Inflammatory macrophage treated with lipopolysaccharide for 1 hour (primary cell): ENCODE results near the gene TAS2R20.

Experiments
- DNase-seq, 2 donors: peaks; one replicate each; pipeline ENCODE4 v3.0.0-alpha.2; 2020 to 2022

TAS2R20 gene

DNA sequence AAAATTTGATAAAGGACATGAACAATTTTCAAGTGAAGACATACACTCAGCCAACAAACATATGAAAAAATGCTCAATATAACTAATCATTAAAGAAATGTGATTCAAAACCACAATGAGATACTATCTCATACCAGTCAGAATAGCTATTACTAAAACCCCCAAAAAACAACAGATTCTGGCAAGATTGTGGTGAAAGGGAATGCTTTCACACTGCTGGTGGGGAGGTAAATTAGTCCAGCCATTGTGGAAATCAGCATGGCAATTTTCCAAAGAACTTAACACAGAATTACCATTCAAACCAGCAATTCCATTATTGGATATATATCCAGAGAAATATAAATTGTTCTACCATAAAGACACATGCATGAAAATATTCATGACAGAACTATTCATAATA, 40.4 kb downstream of the TAS2R20 start:
- no peak for DNase-seq

DNA sequence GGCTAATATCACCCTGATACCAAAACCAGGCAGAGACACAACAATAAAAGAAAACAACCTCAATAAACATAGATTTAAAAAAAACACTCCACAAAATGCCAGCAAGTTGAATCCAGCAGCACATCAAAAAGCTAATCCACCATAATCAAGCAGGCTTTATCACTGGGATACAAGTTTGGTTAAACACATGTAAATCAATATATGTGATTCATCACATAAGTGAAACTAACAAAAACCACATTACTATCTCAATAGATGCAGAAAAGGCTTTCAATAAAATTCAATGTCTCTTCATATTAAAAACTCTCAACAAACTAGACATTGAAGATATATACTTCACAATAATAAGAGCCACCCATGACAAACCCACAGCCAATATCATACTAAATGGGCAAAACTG, 42.0 kb downstream of the TAS2R20 start:
- no peak for DNase-seq

DNA sequence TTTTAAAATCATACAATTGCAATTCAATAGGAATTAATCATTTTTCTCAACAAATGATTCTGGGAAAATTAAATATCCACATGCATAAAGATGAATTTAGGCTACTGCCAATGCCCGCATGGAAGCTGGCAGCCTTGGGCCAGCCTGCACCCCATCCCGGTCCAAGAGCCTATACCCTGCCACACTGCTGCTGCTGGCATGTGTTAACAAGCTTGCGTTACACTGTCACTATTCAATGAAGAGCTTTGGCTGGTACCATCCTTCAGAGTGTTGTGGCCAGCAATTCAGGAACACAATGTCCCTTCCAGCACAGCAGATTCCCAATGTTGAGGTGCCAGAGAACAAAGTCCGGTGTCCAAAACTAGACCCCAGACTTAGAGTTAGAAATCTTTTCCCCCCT, 45.5 kb downstream of the TAS2R20 start:
- no peak for DNase-seq
